CD8-positive, alpha-beta memory T cell (primary cell): ENCODE results near the gene CYP2R1. TPM values are rescaled to one million over a fixed set of nuclear protein-coding genes. Genes with fewer than 3 reads are reported as not detected.

Experiments used
- CTCF ChIA-PET: fragments of 350-600 bp; sonication (Branson Sonifier 250); formaldehyde crosslinking; loops from one replicate; lab custom pipeline; 2021; ENCODE audit warnings: antibody characterized with exemption; lab: Charles Lee
- POLR2A ChIA-PET: fragments of 350-600 bp; sonication (Branson Sonifier 250); formaldehyde crosslinking; loops from one replicate; lab custom pipeline; 2021; ENCODE audit warnings: antibody characterized with exemption; lab: Charles Lee
- DNase-seq, 5 donors: peaks; one replicate each; pipeline versions ENCODE4 v3.0.0 to v3.0.0-alpha.2; 2020 to 2022; ENCODE audit warnings: mixed read lengths in 1 of 5
- H3K27ac ChIP-seq: one replicate; pipeline ENCODE4 v1.7.0; 2013; ENCODE audit warnings: low read depth, mild to moderate bottlenecking, low read length, moderate library complexity
- H3K27me3 ChIP-seq: 2 replicates; pipeline ENCODE4 v1.7.0; 2013; ENCODE audit warnings: low read length, mild to moderate bottlenecking; ENCODE audit not compliant: insufficient read depth, poor library complexity, severe bottlenecking
- H3K36me3 ChIP-seq: 2 replicates; pipeline ENCODE4 v1.7.0; 2013; ENCODE audit warnings: mild to moderate bottlenecking, low read length, moderate library complexity; ENCODE audit not compliant: insufficient read depth
- H3K4me1 ChIP-seq: 2 replicates; pipeline ENCODE4 v1.7.0; 2013; ENCODE audit warnings: mild to moderate bottlenecking, low read length, moderate library complexity; ENCODE audit not compliant: insufficient read depth
- H3K4me3 ChIP-seq: 2 replicates; pipeline ENCODE4 v1.7.0; 2013; ENCODE audit warnings: mild to moderate bottlenecking, low read length
- H3K9me3 ChIP-seq: 2 replicates; pipeline ENCODE4 v1.7.0; 2013; ENCODE audit warnings: mild to moderate bottlenecking, low read length
- H3K27ac Mint-ChIP-seq, 8 donors: one replicate each; pipeline ENCODE4 v1.8.0; 2020 to 2021; ENCODE audit warnings: mixed read lengths in 8 of 8, mild to moderate bottlenecking in 6 of 8, inconsistent platforms in 3 of 8, moderate library complexity in 3 of 8
- H3K27me3 Mint-ChIP-seq, 2 donors: one replicate each; pipeline ENCODE4 v1.8.0; 2020 to 2021; ENCODE audit warnings: mixed read lengths in 2 of 2, mild to moderate bottlenecking in 1 of 2, moderate library complexity in 1 of 2
- H3K36me3 Mint-ChIP-seq, 3 donors: one replicate each; pipeline ENCODE4 v1.8.0; 2020 to 2021; ENCODE audit warnings: mixed read lengths in 3 of 3, inconsistent platforms in 1 of 3, mild to moderate bottlenecking in 1 of 3
- H3K4me1 Mint-ChIP-seq, 3 donors: one replicate each; pipeline ENCODE4 v1.8.0; 2020 to 2021; ENCODE audit warnings: mixed read lengths in 3 of 3, inconsistent platforms in 1 of 3, mild to moderate bottlenecking in 1 of 3
- H3K4me3 Mint-ChIP-seq, 7 donors: one replicate each; pipeline ENCODE4 v1.8.0; 2020 to 2021; ENCODE audit warnings: mixed read lengths in 7 of 7, mild to moderate bottlenecking in 6 of 7, moderate library complexity in 4 of 7, inconsistent platforms in 2 of 7
- H3K9me3 Mint-ChIP-seq, 5 donors: one replicate each; pipeline ENCODE4 v1.8.0; 2020 to 2022; ENCODE audit warnings: mixed read lengths in 5 of 5, mild to moderate bottlenecking in 3 of 5, moderate library complexity in 2 of 5, inconsistent platforms in 1 of 5
- polyA plus RNA-seq: library from polyadenylated mRNA; unstranded; fragments of 300-500 nt; fragmentation: Illumina TruSeq; gene quantifications from one replicate; pipeline ENCODE4 v1.2.3, GENCODE V29; 2021
- total RNA-seq, 2 experiments: library from RNA; stranded (reverse); gene quantifications; one replicate each; pipeline ENCODE4 v1.2.3, GENCODE V29; 2021

Gene CYP2R1, protein sequence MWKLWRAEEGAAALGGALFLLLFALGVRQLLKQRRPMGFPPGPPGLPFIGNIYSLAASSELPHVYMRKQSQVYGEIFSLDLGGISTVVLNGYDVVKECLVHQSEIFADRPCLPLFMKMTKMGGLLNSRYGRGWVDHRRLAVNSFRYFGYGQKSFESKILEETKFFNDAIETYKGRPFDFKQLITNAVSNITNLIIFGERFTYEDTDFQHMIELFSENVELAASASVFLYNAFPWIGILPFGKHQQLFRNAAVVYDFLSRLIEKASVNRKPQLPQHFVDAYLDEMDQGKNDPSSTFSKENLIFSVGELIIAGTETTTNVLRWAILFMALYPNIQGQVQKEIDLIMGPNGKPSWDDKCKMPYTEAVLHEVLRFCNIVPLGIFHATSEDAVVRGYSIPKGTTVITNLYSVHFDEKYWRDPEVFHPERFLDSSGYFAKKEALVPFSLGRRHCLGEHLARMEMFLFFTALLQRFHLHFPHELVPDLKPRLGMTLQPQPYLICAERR
- total RNA-seq (1 to 10 TPM; 5.6 to 5.9 TPM), polyA plus RNA-seq (16.5 TPM)

GRCh38 chr11:14892036-14892556, at the start of gene CYP2R1:
TSS of gene CYP2R1 (minus strand) at chr11:14892231. CDS start at chr11:14892205, 26 bp downstream.
- H3K4me3 ChIP-seq = peak within 1 kb of the TSS; percentile 90
- no peaks in the 10 kb centered on the region for H3K9me3 ChIP-seq
- peaks cover 0 to 6% (median 0%) of the 10 kb centered on the region in 3 donors for H3K36me3 Mint-ChIP-seq
- peak within 1 kb of the TSS; percentile 91 to 99 (median 97) for H3K27ac Mint-ChIP-seq
- peaks cover 23% of the 10 kb centered on the region for H3K4me1 ChIP-seq
- H3K4me3 Mint-ChIP-seq = peak within 1 kb of the TSS; percentile 92 to 98 (median 97)
- H3K27me3 Mint-ChIP-seq = peaks cover 0 to 2% of the 10 kb centered on the region in 2 donors
- peak; percentile 81 to 92 (median 89) for DNase-seq
- no peaks in the 10 kb centered on the region for H3K36me3 ChIP-seq
- ChIA-PET POLR2A (interaction anchor here (0.8 to 2.0 kb wide), 11 partner anchors 11 to 416 kb away, joined by 3 to 17 read pairs (median 5); partner anchors contain the start of gene PSMA1), CTCF (interaction anchor here (0.8 to 5.8 kb wide), 11 partner anchors 10 to 584 kb away, joined by 3 to 68 read pairs (median 6); partner anchors contain the start of genes CALCB and PSMA1)
- H3K27ac ChIP-seq = peak within 1 kb of the TSS; percentile 83
- no peaks in the 10 kb centered on the region for H3K27me3 ChIP-seq
- H3K4me1 Mint-ChIP-seq = peaks cover 25 to 44% (median 39%) of the 10 kb centered on the region in 3 donors
- no peaks in the 10 kb centered on the region for H3K9me3 Mint-ChIP-seq

DNA sequence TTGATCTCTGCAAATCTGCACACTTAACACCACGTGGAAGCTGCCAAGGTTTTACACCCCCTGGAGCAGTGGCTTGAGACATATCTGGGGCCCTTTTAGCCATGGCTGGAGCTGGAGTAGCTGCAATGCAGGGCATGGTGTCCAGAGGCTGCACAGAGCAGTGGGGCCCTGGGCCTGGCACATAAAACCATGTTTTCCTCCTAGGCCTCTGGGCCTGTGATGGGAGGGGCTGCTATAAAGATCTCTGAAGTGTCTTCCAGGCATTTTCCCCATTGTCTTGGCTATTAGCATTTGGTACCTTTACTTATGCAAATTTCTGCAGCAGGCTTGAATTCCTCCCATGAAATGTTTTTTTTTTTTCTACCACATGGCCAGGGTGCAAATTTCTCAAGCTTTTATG, 46.9 kb upstream of the CYP2R1 start:
- peaks cover 1 to 28% (median 7%) of the 10 kb centered on the region in 3 donors for H3K36me3 Mint-ChIP-seq
- CTCF ChIA-PET = no interaction called here
- H3K27ac Mint-ChIP-seq = peak overlapping the region in 1 of 8 donors; percentile 59

GRCh38 chr11:14934641-14935351, 42.8 kb upstream of the CYP2R1 start:
- POLR2A ChIA-PET = no interaction called here
- H3K36me3 Mint-ChIP-seq = peaks cover 1 to 37% (median 5%) of the 10 kb centered on the region in 3 donors
- no peak overlapping the region for H3K4me3 Mint-ChIP-seq
- H3K27ac Mint-ChIP-seq = no peak overlapping the region
- no peaks in the 10 kb centered on the region for H3K4me1 Mint-ChIP-seq
- H3K27ac ChIP-seq = no peak overlapping the region
- no peaks in the 10 kb centered on the region for H3K4me1 ChIP-seq
- CTCF ChIA-PET = no interaction called here
- peaks cover 0 to 2% (median 0%) of the 10 kb centered on the region in 5 donors for H3K9me3 Mint-ChIP-seq
- H3K27me3 ChIP-seq = no peaks in the 10 kb centered on the region
- H3K36me3 ChIP-seq = no peaks in the 10 kb centered on the region
- no peaks in the 10 kb centered on the region for H3K9me3 ChIP-seq
- peaks cover 0 to 4% of the 10 kb centered on the region in 2 donors for H3K27me3 Mint-ChIP-seq
- no peak for DNase-seq
- H3K4me3 ChIP-seq = no peak overlapping the region

More for the DNA sequence above, 46.9 kb upstream of the CYP2R1 start:
- Histone ChIP-seq H3K36me3 (no peaks in the 10 kb centered on the region), H3K27ac (no peak overlapping the region), H3K4me1 (no peaks in the 10 kb centered on the region), H3K27me3 (no peaks in the 10 kb centered on the region), H3K9me3 (no peaks in the 10 kb centered on the region), H3K4me3 (no peak overlapping the region)
- POLR2A ChIA-PET = interaction anchor here (0.5 kb wide), 1 partner anchor 497 kb away, joined by 3 read pairs; no protein-coding TSS in a partner anchor
- no peaks in the 10 kb centered on the region for H3K4me1 Mint-ChIP-seq
- no peak overlapping the region for H3K4me3 Mint-ChIP-seq
- H3K27me3 Mint-ChIP-seq = peaks cover 0 to 1% of the 10 kb centered on the region in 2 donors
- H3K9me3 Mint-ChIP-seq = peaks cover 0 to 2% (median 0%) of the 10 kb centered on the region in 5 donors
- no peak for DNase-seq

DNA sequence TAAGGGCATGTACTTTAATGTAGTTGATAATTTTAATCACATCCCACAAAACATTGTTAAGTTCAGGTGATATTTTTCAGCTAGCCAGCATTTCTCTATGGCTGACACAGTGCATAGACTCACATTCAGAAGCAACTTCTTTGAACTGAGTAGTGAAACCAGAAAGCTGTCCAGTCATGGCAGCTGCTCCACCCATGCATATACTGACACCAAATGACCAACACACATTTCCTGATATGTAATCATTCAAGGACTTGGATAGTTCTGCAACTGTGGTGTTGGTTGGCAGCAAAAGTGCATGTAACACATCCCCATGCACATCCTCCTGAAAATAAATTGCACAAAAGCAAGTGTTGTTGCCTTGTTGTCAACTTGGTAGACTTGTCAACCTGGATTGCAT, 40.4 kb upstream of the CYP2R1 start:
- no peak overlapping the region for H3K27ac Mint-ChIP-seq
- Histone ChIP-seq H3K27me3 (no peaks in the 10 kb centered on the region), H3K36me3 (no peaks in the 10 kb centered on the region), H3K27ac (no peak overlapping the region), H3K4me1 (no peaks in the 10 kb centered on the region), H3K4me3 (no peak overlapping the region), H3K9me3 (no peaks in the 10 kb centered on the region)
- no peaks in the 10 kb centered on the region for H3K4me1 Mint-ChIP-seq
- H3K4me3 Mint-ChIP-seq = no peak overlapping the region
- POLR2A ChIA-PET = no interaction called here
- peaks cover 3 to 6% of the 10 kb centered on the region in 2 donors for H3K27me3 Mint-ChIP-seq
- CTCF ChIA-PET = no interaction called here
- DNase-seq = no peak
- H3K36me3 Mint-ChIP-seq = peaks cover 3 to 30% (median 6%) of the 10 kb centered on the region in 3 donors
- H3K9me3 Mint-ChIP-seq = peaks cover 0 to 10% (median 6%) of the 10 kb centered on the region in 5 donors

DNA sequence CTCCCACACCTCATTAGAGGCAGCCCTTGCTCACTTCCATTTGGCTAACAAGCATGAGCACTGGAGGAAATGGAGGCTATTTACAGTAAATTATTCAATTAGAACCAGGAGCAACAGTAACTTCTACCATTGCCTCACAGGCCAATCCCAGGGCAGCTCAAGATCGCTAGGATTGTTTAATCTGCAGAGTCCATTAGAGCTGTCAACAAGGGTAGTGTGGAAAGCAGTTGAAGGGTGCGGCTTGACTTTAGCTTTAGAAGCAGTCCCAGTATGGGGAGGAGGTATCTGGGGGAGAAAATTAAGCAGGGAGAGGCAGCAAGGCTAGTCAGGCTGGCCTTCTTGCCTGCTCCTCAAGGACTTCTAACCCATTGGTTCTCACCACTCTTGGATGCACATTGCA, 38.3 kb upstream of the CYP2R1 start:
- Histone ChIP-seq H3K4me3 (no peak overlapping the region), H3K4me1 (no peaks in the 10 kb centered on the region), H3K27me3 (no peaks in the 10 kb centered on the region), H3K9me3 (no peaks in the 10 kb centered on the region), H3K36me3 (no peaks in the 10 kb centered on the region), H3K27ac (no peak overlapping the region)
- no peak overlapping the region for H3K27ac Mint-ChIP-seq
- no peak overlapping the region for H3K4me3 Mint-ChIP-seq
- peaks cover 3 to 34% (median 7%) of the 10 kb centered on the region in 3 donors for H3K36me3 Mint-ChIP-seq
- no peaks in the 10 kb centered on the region for H3K4me1 Mint-ChIP-seq
- ChIA-PET CTCF (no interaction called here), POLR2A (no interaction called here)
- peaks cover 0 to 10% (median 6%) of the 10 kb centered on the region in 5 donors for H3K9me3 Mint-ChIP-seq
- peaks cover 3 to 6% of the 10 kb centered on the region in 2 donors for H3K27me3 Mint-ChIP-seq
- DNase-seq = no peak

GRCh38 chr11:14927146-14927545, 35.1 kb upstream of the CYP2R1 start:
- H3K4me1 ChIP-seq = no peaks in the 10 kb centered on the region

GRCh38 chr11:14924318-14924717, 32.3 kb upstream of the CYP2R1 start:
- Mint-ChIP-seq H3K4me1 (no peaks in the 10 kb centered on the region), H3K9me3 (peaks cover 0 to 10% (median 6%) of the 10 kb centered on the region in 5 donors), H3K4me3 (no peak overlapping the region), H3K27me3 (peaks cover 4 to 7% of the 10 kb centered on the region in 2 donors), H3K36me3 (peaks cover 3 to 32% (median 7%) of the 10 kb centered on the region in 3 donors), H3K27ac (no peak overlapping the region)
- ChIA-PET CTCF (no interaction called here), POLR2A (no interaction called here)
- Histone ChIP-seq H3K27ac (no peak overlapping the region), H3K36me3 (no peaks in the 10 kb centered on the region), H3K9me3 (no peaks in the 10 kb centered on the region), H3K4me3 (no peak overlapping the region), H3K27me3 (no peaks in the 10 kb centered on the region), H3K4me1 (no peaks in the 10 kb centered on the region)
- DNase-seq = no peak

More at GRCh38 chr11:14927146-14927545, 35.1 kb upstream of the CYP2R1 start:
- Histone ChIP-seq H3K27ac (no peak overlapping the region), H3K27me3 (no peaks in the 10 kb centered on the region), H3K4me3 (no peak overlapping the region), H3K36me3 (no peaks in the 10 kb centered on the region), H3K9me3 (no peaks in the 10 kb centered on the region)
- ChIA-PET CTCF (no interaction called here), POLR2A (no interaction called here)
- Mint-ChIP-seq H3K36me3 (peaks cover 3 to 28% (median 7%) of the 10 kb centered on the region in 3 donors), H3K27me3 (peaks cover 6% of the 10 kb centered on the region in 2 donors), H3K9me3 (peaks cover 0 to 10% (median 6%) of the 10 kb centered on the region in 5 donors), H3K4me3 (no peak overlapping the region), H3K4me1 (no peaks in the 10 kb centered on the region), H3K27ac (no peak overlapping the region)
- no peak for DNase-seq
